AG09309 (cell line): ENCODE measurements around the gene CEP126.
"Not testable (repeated sequence)": the region's sequence is repeated elsewhere in the genome, so short reads cannot be mapped to it uniquely, and the experiment has no call there.

Source experiments
- DNase-seq: peaks from one replicate; pipeline ENCODE4 v3.0.0-alpha.2; 2010; ENCODE audit warnings: low read depth
- H3K4me3 ChIP-seq: 2 replicates; pipeline ENCODE4 v1.5.1; 2011; ENCODE audit warnings: mild to moderate bottlenecking, low read depth, low read length, moderate library complexity; ENCODE audit not compliant: control insufficient read depth
- CTCF ChIP-seq: IDR thresholded peaks from 2 replicates; pipeline ENCODE4 v1.5.1; 2011; ENCODE audit warnings: mild to moderate bottlenecking, low read depth, low read length, inconsistent platforms; ENCODE audit not compliant: insufficient read depth, control insufficient read depth; ENCODE audit errors: missing control alignments

The CEP126 gene

DNA sequence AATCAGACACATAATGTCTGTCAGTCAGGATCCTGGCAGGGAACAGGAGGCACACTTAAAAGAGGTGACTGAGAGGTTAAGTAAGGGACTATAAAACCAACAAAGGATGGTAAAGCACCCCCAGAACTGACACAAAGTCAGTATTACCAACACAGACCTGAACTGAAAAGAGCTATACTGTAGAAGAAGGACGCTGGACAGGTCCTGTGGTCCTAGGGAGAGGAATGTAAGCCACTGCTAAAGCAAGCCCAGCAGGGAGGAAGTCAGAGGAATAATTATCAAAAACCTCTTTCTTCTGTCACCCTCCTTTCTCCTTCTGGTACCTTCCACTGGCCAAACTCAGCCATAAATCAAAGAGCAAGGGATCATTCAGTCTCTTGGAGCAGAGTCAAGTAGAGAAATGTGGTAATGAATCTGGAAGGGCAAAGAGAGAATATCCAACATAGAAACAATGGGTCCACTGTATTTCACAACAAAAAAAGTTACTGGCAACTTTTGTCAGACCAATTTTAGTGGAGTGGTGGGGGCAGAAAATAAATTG is 34.9 kb downstream of the CEP126 start:
- H3K4me3 ChIP-seq, result no peak overlapping the region
- DNase-seq, result no peak
- no peak for TF ChIP-seq CTCF

DNA sequence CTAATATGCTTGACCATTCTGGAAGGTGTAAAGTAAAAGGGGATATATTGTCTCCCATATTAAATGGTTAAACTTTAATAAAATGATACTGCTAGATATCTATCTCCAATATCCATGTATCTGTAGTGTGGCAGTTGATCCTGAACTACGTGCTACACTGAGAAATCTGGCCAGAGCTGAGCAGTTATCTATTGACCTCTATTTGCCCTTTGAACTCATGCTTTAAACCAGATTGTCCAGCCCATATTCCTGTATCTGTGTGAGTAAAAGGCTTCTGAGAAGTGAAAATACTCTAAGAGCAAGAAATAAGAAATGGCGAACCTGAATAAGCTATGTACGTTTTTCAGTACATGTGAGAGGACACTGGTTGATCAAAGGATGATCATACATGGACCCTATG is 40.5 kb downstream of the CEP126 start:
- no peak for TF ChIP-seq CTCF
- no peak for DNase-seq
- H3K4me3 ChIP-seq, result no peak overlapping the region

GRCh38 chr11:101955701-101956100 is 40.9 kb downstream of the CEP126 start:
- H3K4me3 ChIP-seq, result no peak overlapping the region
- DNase-seq, result no peak
- TF ChIP-seq CTCF, result no peak

GRCh38 chr11:101960231-101960630 is 45.4 kb downstream of the CEP126 start:
- no peak overlapping the region for H3K4me3 ChIP-seq
- no peak for TF ChIP-seq CTCF
- no peak for DNase-seq

DNA sequence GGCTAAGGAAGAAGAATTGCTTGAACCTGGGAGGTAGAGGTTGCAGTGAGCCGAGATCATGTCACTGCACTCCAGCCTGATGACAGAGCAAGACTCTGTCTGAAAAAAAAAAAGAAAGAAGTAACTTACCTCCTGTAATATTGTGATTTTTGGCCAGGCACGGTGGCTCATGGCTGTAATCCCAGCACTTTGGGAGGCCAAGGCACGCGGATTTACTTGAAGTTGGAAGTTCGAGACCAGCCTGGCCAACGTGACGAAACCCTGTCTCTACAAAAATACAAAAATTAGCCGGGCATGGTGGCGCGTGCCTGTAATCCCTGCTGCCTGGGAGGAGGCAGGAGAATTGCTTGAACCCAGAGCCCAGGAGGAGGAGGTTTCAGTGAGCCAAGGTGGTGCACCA is 49.4 kb downstream of the CEP126 start:
- not testable (repeated sequence) for H3K4me3 ChIP-seq, DNase-seq

GRCh38 chr11:101974255-101974654 is 59.4 kb downstream of the CEP126 start:
- peak; percentile 64 for TF ChIP-seq CTCF
- H3K4me3 ChIP-seq, result no peak overlapping the region
- DNase-seq, result peak; percentile 16

GRCh38 chr11:101974771-101975170 is 60.0 kb downstream of the CEP126 start:
- no peak overlapping the region for H3K4me3 ChIP-seq
- TF ChIP-seq CTCF, result no peak
- DNase-seq, result no peak
